ENCODE results near the gene FAM83E. TPM values are rescaled to one million over a fixed set of nuclear protein-coding genes. Genes with fewer than 3 reads are reported as not detected.
A peak's percentile ranks its signal among the peaks of the same experiment; 100 is the strongest.

The FAM83E gene
- total RNA-seq, 1 donor from 2014 or later = 0.18 TPM

DNA sequence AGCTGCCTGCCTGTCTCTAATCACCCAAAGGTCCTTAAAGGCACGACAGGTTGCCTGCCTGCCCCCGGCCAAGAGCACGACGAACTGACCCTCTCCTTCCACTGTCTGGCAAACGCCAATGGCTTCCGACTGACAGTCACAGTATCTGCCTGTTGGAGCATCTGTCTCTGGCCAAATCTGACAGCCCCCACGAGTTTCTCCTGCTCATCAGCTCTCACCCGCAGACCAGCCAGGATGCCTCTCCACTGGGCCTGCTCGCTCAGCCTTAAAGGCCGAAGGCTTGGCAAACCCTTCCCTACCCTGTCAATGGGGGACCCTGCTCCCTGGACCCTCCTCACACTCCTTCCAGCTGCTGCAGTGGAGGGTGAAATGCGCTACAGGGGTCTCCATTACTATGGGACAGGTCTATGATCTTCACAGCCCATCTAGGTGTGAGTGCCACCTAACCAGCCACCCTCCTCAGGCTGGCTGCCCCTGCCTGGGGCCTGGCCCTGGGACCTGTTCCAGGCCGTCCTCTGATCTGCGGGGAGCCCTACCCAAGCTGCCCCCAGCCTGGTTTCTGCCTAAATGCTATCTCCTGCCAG, 932 bp downstream of the FAM83E start:
- DNase-seq (ENCODE audit: low spot score) (no peak), ATAC-seq (no peak)

DNA sequence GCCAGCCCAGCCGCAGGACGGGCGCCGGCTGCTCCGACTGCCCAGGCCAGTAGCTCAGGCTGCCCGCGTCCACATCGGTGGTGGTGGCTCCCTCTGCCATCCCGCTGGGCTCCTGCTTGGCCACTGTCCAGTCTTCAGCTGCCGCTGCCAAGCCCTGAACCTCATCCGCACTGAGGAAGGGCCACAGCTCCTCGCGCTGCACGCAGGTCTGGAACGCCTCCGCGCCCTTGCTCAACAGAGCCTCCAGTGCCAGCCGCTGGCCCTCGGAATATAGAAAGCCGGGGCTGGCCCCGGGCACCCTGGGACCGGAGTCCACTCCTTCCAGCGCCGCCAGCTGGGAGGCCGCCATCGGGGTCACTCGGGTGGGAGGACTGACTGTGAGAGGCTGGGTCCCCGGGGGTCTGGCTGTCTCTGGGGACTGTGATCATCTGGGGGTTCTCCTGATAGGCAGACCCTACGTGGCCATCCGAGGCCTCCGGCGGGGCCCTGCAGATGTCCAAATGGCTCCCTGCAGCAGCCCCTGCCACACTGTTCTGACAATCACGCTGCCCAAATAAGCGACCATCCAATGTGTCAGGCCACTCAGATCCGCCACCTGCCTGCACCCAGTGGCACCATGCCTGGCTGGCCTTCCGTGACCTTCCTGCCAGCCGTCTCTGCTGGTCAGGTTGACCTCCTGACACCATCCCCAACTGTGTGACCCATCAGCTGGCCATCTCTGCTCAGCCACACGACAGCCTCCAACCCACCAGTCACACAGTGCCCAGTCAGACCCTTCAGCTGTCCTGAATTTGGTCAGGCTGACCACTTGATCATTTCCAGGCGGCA, 1.6 kb downstream of the FAM83E start:
- peak; percentile 70 for ATAC-seq
- DNase-seq (ENCODE audit: low spot score) = peak; percentile 65

DNA sequence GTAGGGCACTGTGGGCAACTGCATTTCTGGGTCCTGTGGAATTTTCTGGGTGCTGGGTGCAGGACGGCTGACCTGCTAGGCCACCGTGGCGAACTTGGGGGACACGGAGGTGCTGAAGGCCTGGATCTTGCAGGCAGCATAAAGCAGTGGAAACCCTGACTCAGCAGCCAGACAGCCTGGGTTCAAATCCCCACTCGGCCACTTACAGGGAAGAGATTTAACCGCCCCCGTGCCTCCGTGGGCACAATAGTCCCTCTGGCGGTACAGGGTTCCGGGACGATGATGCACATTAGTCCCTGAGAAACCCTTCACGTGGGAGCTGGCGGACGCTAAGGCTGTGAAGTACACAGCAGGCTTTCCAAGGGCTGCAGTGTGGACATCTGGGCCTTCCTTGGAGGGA, 3.0 kb downstream of the FAM83E start:
- no peak for DNase-seq (ENCODE audit: low spot score)

DNA sequence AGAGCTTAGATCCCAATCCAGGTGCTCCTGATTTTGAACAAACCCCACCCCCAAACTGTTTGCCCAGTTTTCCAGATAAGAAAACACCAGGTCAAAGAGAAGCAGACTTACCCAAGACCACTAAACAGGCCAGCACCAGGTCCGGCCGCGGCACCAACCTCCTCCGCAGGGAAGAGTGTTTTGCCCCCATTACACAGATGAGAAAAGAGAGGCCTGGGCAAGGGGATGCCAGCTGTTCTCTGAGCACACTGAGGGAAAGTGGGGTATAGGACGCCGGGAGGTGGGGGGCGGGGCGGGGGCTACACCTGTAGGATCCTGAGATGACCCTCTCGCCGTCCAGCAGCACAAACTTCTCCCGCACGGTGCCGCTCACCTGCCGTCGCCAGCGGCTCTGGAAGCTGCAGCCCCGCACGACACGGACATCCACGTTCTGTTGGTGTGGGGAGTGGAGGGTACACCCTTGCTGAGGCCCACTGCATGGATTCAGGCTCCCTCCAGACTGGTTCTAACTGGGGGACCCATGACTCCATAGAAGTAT, 5.2 kb downstream of the FAM83E start:
- DNase-seq (ENCODE audit: low spot score) (no peak), ATAC-seq (no peak)

More for the DNA sequence above, 3.0 kb downstream of the FAM83E start:
- no peak for ATAC-seq

DNA sequence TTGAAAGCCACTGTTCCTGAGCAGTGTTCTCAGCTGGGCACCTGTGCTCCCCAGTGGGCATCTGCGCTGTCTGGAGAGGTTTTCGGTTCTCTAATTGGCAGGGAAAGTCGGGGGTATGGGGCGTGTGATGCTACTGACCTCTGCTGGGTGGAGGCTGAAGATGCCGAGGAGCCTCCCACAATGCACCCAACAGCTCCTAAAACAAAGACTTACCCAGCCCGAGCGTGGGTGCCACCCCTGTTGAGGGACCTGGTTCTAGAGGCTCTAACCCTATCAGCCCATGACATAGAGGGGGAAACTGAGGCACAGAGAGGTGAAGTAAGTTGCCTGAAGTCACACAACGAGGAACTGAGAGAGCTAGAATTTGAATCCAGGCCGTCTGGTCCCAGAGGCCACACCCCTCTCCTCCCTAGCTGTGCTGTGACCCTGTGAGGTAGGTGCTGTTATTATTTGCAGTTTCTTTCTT, 6.0 kb downstream of the FAM83E start:
- DNase-seq (ENCODE audit: low spot score) = no peak
- peak; percentile 30 for ATAC-seq

DNA sequence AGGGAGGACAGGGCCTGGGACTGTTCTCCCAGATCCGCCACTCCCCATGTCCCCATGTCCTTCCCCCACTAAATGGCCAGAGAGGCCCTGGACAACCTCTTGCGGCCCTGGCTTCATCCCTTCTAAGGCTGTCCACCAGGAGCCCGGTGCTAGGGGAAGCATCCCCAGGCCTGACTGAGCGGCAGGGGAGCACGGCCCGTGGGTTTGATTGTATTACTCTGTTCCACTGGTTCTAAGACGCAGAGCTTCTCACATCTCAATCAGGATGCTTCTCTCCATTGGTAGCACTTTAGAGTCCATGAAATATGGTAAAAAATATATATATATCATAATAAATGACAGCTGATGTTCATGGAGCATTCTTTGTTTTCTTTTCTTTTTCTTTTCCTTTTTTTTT, 7.5 kb downstream of the FAM83E start:
- DNase-seq (ENCODE audit: low spot score) (no peak), ATAC-seq (no peak)

DNA sequence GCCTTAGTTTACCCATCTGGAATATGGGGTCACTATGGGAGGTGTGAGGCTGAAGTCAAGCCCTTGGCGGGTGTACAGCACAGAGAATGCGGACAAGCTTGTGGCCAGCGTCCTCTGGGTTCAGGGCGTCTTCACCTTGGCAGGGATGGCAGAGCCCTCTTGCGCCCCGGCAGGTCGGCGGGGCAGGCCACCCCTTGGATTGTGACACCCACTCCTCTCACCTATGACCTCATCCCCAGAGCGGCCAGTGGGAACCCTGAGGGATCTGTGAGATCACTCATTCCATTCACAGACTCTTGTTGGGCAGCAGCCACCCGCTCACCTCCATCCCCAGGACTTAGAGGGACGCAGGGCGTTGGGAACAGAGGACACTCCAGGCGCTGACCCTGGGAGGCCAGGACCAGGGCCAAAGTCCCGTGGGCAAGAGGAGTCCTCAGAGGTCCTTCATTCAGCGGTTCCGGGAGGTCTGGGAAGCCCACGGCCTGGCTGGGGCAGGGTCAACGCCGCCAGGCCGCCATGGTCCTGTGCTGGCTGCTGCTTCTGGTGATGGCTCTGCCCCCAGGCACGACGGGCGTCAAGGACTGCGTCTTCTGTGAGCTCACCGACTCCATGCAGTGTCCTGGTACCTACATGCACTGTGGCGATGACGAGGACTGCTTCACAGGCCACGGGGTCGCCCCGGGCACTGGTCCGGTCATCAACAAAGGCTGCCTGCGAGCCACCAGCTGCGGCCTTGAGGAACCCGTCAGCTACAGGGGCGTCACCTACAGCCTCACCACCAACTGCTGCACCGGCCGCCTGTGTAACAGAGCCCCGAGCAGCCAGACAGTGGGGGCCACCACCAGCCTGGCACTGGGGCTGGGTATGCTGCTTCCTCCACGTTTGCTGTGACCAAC, 8.2 kb downstream of the FAM83E start, which contains the start of gene SPACA4:
Gene SPACA4, plus strand, starts transcription at position 280 of the 896 bp plus-strand sequence. Its CDS starts 237 bp downstream, at position 517.
- DNase-seq (ENCODE audit: low spot score) (no peak), ATAC-seq (no peak)

DNA sequence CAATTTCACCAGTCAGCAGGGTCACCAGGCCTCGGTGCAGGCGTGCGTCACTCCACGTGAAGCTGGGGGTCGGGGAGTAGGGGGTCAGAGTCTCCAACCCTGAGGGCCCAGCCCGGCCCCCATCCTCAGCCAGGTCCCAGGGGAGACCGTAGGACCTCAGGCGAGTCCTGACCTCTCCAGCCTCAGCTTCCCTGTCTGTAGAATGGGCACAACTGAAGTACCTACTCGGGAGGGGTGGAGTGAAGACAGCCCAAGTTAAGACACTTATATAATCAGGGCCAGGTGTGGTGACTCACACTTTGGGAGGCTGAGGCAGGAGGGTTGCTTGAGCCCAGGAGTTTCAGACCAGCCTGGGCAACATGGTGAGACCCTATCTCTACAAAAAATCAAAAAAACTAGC, 11.0 kb downstream of the FAM83E start:
- no peak for ATAC-seq
- no peak for DNase-seq (ENCODE audit: low spot score)

DNA sequence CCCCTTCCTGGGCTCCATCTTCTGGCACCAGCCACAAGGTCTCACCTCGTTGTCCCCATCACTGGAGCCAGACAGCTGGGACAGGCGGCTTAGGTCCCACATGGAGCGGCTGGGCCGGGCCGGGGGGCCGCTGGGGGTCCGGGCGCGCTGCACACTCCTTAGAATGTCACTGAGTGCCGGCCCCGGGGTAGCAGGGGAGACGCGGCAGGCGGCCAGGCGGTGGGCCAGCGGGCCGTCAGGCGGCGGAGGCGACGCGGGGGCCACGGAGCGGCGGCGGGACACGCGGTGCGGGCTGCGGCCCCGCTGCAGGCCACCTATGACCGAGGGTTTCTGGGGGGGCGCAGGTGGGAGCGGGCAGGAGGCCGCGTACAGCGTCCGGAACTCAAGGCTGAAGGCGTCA, 11.4 kb downstream of the FAM83E start:
- no peak for ATAC-seq
- DNase-seq (ENCODE audit: low spot score) = no peak

DNA sequence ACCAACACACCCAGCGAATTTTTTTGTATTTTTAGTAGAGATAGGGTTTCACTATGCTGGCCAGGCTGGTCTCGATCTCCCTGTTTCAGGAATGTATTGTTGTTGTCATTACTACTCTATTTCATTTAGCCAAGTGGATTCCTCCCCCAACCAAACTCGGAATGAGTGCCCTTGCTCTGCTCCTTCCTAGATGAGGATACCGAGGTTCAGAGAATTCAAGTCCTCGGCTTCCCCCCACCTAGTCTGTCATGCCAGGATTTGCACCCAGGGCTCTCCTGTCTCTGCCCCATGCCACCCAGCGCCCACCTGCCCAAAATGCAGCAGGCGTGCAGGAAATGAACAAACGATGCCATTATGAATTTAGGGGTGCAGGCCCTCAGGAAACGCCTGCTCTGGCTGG, 11.9 kb downstream of the FAM83E start:
- DNase-seq (ENCODE audit: low spot score) = no peak
- ATAC-seq = no peak

DNA sequence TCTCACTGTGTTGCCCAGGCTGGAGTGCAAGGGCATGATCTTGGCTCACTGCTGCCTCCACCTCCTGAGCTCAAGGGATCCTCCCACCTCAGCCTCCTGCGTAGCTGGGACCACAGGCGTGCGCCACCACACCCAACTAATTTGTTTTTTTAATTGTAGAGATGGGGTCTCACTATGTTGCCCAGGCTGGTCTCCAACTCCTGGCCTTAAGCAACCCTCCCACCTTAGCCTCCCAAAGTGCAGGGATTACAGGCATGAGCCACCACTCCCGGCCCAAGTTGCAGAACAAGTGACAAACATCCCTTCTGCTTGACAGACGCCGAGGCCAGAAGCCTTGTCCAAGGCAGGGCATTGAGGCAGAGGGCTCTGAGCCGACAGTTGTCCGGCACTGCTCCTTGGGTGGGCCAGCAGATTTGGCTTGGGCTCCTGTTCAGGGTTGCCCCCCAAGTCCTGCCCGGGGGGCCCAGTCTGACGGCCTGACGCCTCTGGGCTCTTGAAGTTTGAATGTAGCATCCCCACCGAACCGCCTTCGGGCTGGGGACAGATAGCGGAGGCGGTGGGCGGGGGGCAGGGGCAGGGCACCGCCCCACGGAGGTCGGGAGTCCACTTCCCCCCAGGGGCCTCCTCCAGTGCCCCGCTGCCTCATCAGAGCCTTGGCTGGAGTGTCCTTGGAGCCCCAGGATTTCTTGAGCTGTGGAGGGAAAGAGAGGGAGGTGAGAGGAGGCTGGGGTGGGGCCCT, 14.0 kb downstream of the FAM83E start:
- ATAC-seq = no peak
- DNase-seq (ENCODE audit: low spot score) = no peak

DNA sequence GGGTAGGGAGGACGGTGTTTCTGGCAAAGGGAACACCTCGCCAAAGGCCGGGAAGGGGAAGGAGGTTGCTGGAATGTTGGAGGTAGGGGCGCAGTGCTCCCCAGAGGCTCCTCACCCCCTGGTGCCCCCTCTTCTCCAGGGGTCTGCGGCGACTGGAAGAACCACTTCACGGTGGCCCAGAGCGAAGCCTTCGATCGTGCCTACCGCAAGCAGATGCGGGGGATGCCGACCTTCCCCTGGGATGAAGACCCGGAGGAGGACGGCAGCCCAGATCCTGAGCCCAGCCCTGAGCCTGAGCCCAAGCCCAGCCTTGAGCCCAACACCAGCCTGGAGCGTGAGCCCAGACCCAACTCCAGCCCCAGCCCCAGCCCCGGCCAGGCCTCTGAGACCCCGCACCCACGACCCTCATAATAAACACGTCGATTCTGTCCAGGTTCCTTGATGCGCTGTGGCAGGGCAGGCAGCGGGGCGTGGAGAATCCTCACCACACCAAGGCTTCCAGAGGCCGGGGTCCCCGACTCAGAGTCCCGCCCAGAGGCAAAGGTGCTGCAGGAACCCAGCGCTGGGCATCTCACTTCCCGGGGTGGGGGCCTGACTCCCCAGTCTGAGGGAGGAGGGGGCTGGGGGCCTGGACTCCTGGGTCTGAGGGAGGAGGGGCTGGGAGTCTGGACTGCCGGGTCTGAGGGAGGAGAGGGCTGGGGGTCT, 15.7 kb downstream of the FAM83E start:
- no peak for DNase-seq (ENCODE audit: low spot score)
- ATAC-seq = no peak

DNA sequence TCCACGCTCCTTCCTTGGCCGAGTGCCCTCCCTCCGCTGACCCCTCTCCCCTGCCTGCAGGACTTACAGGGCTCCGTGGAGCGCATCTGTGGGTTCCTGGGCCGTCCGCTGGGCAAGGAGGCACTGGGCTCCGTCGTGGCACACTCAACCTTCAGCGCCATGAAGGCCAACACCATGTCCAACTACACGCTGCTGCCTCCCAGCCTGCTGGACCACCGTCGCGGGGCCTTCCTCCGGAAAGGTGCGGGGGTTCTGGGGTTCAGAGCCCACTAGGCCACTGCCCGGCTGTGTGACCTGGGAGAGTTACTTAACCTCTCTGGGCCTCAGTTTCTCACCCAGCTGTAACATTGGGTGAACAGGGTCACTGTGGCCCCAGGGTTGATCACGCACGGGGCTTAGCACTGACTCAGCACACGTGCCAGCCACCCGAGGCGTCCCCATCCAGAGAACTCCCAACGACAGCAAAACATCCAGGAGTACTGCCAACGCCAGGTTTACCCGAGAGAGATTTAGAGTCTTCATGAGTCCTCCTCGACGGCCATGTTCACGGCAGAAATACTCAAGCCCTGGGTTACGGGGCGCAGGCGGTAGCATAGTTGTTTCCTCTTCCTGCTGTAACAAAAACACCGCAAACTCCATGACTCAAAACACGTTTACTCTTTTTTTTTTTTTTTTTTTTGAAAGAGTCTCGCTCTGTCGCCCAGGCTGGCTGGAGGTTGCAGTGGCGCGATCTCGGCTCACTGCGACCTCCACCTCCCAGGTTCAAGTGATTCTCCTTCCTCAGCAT, 18.0 kb downstream of the FAM83E start:
- ATAC-seq = no peak

DNA sequence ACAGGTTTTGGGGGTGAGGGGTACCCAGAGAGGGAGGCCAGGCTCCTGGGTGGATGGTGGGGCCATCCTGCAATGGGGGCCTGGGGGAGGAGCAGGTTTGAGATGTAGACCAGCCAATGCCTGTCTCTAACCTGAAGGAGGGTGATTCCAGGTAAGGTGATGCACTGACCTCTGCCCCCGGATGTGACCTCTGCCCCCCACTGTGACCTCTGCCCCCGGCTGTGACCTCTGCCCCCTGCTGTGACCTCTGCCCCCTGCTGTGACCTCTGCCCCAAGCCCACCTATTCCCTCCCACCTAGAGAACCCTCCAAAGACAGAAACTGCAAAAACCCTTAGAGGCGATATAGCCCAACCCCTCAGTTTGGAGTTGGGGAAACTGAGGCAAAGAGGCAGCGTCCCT, 18.6 kb downstream of the FAM83E start:
- no peak for DNase-seq (ENCODE audit: low spot score)
- no peak for ATAC-seq

More for the DNA sequence above, 18.0 kb downstream of the FAM83E start:
- no peak for DNase-seq (ENCODE audit: low spot score)

DNA sequence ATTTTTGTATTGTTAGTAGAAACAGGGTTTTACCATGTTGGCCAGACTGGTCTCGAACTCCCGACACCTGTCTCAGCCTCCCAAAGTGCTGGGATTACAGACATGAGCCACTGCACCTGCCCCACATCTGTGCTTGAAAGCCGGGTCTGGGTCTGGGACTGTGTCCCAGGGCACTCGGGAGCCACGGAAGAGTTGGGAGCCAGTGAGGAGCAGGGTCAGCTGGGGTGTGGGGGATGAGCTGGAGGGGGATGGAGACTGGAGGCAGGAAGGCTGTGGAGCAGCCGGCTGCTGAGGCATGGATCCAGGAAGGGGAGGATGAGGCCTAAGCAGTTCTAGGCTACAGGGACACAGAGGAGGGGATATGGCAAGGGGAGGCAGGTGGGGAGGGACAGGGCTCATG, 19.0 kb downstream of the FAM83E start:
- ATAC-seq (no peak), DNase-seq (ENCODE audit: low spot score) (no peak)

DNA sequence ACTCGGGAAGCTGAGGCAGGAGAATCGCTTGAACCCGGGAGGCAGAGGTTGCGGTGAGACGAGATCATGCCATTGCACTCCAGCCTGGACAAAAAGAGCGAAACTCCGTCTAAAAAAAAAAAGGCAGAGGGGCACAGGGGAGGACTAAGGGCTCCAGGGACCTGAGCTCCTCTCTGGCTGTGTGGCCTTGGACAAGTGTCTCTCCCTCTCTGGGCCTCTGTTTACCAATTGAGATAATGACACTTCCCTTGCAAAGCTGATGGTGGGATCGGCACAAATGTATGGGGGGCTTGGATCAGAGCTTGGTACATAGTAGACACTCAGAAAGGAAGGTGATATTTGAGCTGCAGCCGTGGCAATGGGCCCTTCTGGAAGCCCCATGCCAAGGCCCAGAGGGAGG, 19.7 kb downstream of the FAM83E start:
- no peak for ATAC-seq
- no peak for DNase-seq (ENCODE audit: low spot score)

DNA sequence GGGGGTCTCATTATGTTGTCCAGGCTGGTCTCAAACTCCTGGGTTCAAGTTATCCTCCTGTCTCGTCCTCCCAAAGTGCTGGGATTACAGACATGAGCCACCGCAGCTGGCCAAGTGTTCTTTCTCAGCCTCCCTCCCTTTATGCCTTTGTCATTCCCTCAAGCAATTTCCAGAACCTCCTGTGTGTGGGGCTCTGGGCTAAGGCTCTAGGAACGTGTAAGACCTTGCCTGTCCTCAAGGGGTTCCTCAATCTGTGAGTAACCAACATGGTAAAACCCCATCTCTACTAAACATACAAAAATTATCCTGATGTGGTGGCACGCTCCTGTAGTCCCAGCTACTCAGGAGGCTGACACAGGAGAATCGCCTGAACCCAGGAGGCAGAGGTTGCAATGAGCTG, 23.9 kb downstream of the FAM83E start:
- DNase-seq (ENCODE audit: low spot score) (no peak), ATAC-seq (no peak)

DNA sequence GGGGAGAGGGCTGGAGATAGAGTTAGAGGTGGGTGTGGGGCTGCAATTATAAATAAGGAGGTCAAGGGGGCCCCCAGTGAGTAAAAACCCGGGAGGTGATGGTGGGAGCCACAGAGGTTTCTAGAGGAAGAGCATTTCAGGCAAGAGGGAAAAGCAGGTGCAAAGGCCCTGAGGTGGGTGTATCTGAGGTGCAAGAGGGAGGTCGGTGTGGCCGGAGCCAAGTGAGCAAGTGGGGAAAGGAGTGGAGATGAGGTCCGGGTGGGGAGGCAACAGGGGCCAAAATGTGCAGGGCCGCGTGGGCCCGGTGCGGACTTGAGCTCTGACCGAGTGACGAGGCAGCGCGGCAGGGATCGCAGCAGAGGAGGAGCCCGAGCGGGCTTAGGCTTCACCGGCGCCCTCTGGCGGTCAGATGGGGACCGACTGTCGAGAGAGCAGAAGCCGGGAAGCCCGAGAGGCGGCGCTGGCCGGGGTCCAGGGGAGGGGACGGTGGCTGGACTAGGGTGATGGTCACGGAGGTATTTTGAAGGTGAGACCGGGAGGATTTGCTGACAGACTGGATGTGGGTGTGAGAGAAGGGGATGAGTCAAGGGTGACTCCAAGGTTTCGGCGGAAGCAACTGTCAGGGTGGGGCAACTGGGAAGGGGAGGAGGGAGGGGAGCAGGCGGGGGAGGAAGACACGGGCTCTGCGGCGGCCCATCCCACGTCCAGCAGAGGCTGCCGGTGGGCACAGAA, 26.0 kb downstream of the FAM83E start:
- peak; percentile 88 for DNase-seq (ENCODE audit: low spot score)
- ATAC-seq = peak; percentile 81

All from left lobe of liver (tissue), 2 donors.